Amniotic stem cell (primary cell): ENCODE measurements around the gene TMEM200A.
"Not testable (repeated sequence)": the region's sequence is repeated elsewhere in the genome, so short reads cannot be mapped to it uniquely, and the experiment has no call there.

ENCODE experiments used
- DNase-seq: peaks from one replicate; lab custom pipeline; 2025; lab: John Stamatoyannopoulos, UW

TMEM200A gene

GRCh38 chr6:130365166-130366106, at the start of gene TMEM200A:
TSS of gene TMEM200A (plus strand) at chr6:130366017. CDS start at chr6:130440423, 74,406 bp downstream.
- peak; percentile 62 for DNase-seq

GRCh38 chr6:130320908-130321307, 44.9 kb upstream of the TMEM200A start:
- no peak for DNase-seq

GRCh38 chr6:130322673-130323268, 43.0 kb upstream of the TMEM200A start:
- peak; percentile 63 for DNase-seq

- peak; percentile 55 for DNase-seq
These were observed 41.2 kb upstream of the TMEM200A start for GRCh38 chr6:130324657-130325056.

GRCh38 chr6:130326496-130326895, 39.3 kb upstream of the TMEM200A start:
- DNase-seq: no peak

GRCh38 chr6:130337534-130337933, 28.3 kb upstream of the TMEM200A start:
- DNase-seq: no peak

- not testable (repeated sequence) for DNase-seq
These were observed 19.5 kb upstream of the TMEM200A start for GRCh38 chr6:130346324-130346723.

GRCh38 chr6:130354322-130354721, 11.5 kb upstream of the TMEM200A start:
- DNase-seq: no peak

- DNase-seq: no peak
These were observed 10.2 kb upstream of the TMEM200A start for GRCh38 chr6:130355572-130355971.

GRCh38 chr6:130357436-130357835, 8.4 kb upstream of the TMEM200A start:
- no peak for DNase-seq

- DNase-seq: no peak
These were observed 6.1 kb upstream of the TMEM200A start for GRCh38 chr6:130359736-130360135.

GRCh38 chr6:130362128-130362527, 3.7 kb upstream of the TMEM200A start:
- no peak for DNase-seq

GRCh38 chr6:130364224-130364780, 1.5 kb upstream of the TMEM200A start:
- DNase-seq: no peak

- DNase-seq: peak; percentile 57
These were observed 539 bp downstream of the TMEM200A start for GRCh38 chr6:130366107-130367005.

GRCh38 chr6:130367767-130368166, 1.9 kb downstream of the TMEM200A start:
- no peak for DNase-seq

- no peak for DNase-seq
These were observed 2.8 kb downstream of the TMEM200A start for GRCh38 chr6:130368576-130368975.

- DNase-seq: no peak
These were observed 4.0 kb downstream of the TMEM200A start for GRCh38 chr6:130369831-130370230.

GRCh38 chr6:130371921-130372420, 6.2 kb downstream of the TMEM200A start:
- DNase-seq: no peak

- DNase-seq: no peak
These were observed 7.0 kb downstream of the TMEM200A start for GRCh38 chr6:130372786-130373185.

- no peak for DNase-seq
These were observed 8.2 kb downstream of the TMEM200A start for GRCh38 chr6:130373992-130374391.

GRCh38 chr6:130376936-130377335, 11.1 kb downstream of the TMEM200A start:
- no peak for DNase-seq

GRCh38 chr6:130377371-130377770, 11.6 kb downstream of the TMEM200A start:
- DNase-seq: no peak
